Spleen (tissue), 11 donors: ENCODE data around the gene ELAVL4. TPM values are rescaled to one million over a fixed set of nuclear protein-coding genes. Genes with fewer than 3 reads are reported as not detected.

Experiments
- DNase-seq: peaks from one replicate; pipeline ENCODE4 v3.0.0-alpha.2; 2020
- H3K27ac ChIP-seq, 8 donors: fragments of 200-600 bp; sonication (generic) in 7 of 8; 1 replicate in 4 of 8; 2 replicates in 4 of 8; pipeline versions ENCODE4 v1.5.0 to v1.8.0; 2016 to 2021; ENCODE audit warnings: inconsistent platforms in 4 of 8, mild to moderate bottlenecking in 4 of 8, moderate library complexity in 1 of 8
- H3K27me3 ChIP-seq, 7 donors: fragments of 200-600 bp; sonication (generic) in 6 of 7; replicated peaks in 1 of 7; 1 replicate in 4 of 7; 2 replicates in 3 of 7; pipeline versions ENCODE4 v1.5.0 to v1.8.0; 2016 to 2021; ENCODE audit warnings: inconsistent platforms in 3 of 7, mild to moderate bottlenecking in 1 of 7
- H3K36me3 ChIP-seq, 6 donors: fragments of 200-600 bp; sonication (generic) in 5 of 6; 1 replicate in 4 of 6; 2 replicates in 2 of 6; pipeline versions ENCODE4 v1.5.0 to v1.8.0; 2016 to 2021; ENCODE audit warnings: inconsistent platforms in 2 of 6
- H3K4me1 ChIP-seq, 6 donors: fragments of 200-600 bp; sonication (generic) in 5 of 6; 1 replicate in 3 of 6; 2 replicates in 3 of 6; pipeline versions ENCODE4 v1.5.0 to v1.8.0; 2016 to 2021; ENCODE audit warnings: inconsistent platforms in 3 of 6
- H3K4me3 ChIP-seq, 8 donors: fragments of 200-600 bp; sonication (generic) in 7 of 8; 1 replicate in 4 of 8; 2 replicates in 4 of 8; pipeline versions ENCODE4 v1.5.0 to v1.8.0; 2016 to 2021; ENCODE audit warnings: inconsistent platforms in 4 of 8, mild to moderate bottlenecking in 4 of 8, moderate library complexity in 2 of 8
- H3K9me3 ChIP-seq, 8 donors: fragments of 200-600 bp; sonication (generic) in 7 of 8; 1 replicate in 4 of 8; 2 replicates in 4 of 8; pipeline versions ENCODE4 v1.5.0 to v1.8.0; 2016 to 2021; ENCODE audit warnings: inconsistent platforms in 4 of 8
- POLR2A ChIP-seq, 3 donors: fragments of 450-650 bp; IDR thresholded peaks; one replicate each; pipeline ENCODE4 v1.5.1; 2017; ENCODE audit warnings: antibody characterized with exemption in 3 of 3, mild to moderate bottlenecking in 1 of 3
- POLR2AphosphoS5 ChIP-seq, 3 donors: sonication (generic); formaldehyde crosslinking; IDR thresholded peaks; one replicate each; pipeline ENCODE4 v1.5.1; 2017; ENCODE audit warnings: antibody characterized with exemption in 3 of 3
- WGBS, 5 donors: extraction: QIAGEN DNeasy Blood & Tissue Kit in 3 of 5; methylation state at CpG; one replicate each; pipeline versions ENCODE4 v1.1.5 to v1.1.7; 2013 to 2018; 5-methylcytosine and 5-hydroxymethylcytosine counted together
- intact Hi-C: fragments of 100-400 bp; cut with DNase I; formaldehyde crosslinking; loops from one replicate; pipeline ENCODE4 v1.15.0; 2023; ENCODE audit warnings: low total_unique reads
- polyA plus RNA-seq, 3 donors: library from polyadenylated mRNA; stranded (reverse); fragments of 200-250 nt; gene quantifications; one replicate each; pipeline ENCODE4 v1.2.1, GENCODE V29; 2013
- total RNA-seq, 7 donors: library from RNA; depleted of rRNA in 3 of 7; stranded (reverse); fragments of >200 nt in 3 of 7; fragmentation: NEBNext Ultra II Directional in 4 of 7; extraction: Animal tissue kit (Norgen Biotek cat#: 25700) in 4 of 7; gene quantifications; one replicate each; pipeline versions ENCODE4 v1.1.0 to v1.2.1, GENCODE V29; 2016 to 2021
- TF ChIP-seq, protein P1 (sequence below), 11 experiments: fragments of 200-600 bp in 7 of 11; fragments of 450-650 bp in 4 of 11; sonication (generic) in 4 of 11; IDR thresholded peaks in 8 of 11; conservative IDR thresholded peaks in 3 of 11; 1 replicate in 7 of 11; 2 replicates in 4 of 11; pipeline versions ENCODE4 v1.4.0 to v1.8.0; 2016 to 2021; ENCODE audit warnings: antibody characterized with exemption in 11 of 11, inconsistent platforms in 4 of 11, mild to moderate bottlenecking in 1 of 11
- donor health status: healthy with polysubstance abuse.
- donor health status: DM: no; HTN: no; CAD: no; lungs with moderate emphysema.
- donor health status: DM: no; HTN: no; CAD: no.
- donor health status: Bipolar disorder and iron deficiency.
- donor health status: healthy.
- donor health status: DM: no; HTN: no; CAD: no.
- donor health status: DM: yes; HTN: yes; CAD: no.

Gene ELAVL4
- total and polyA plus RNA-seq, 10 donors = 0.07 to 1.0 (median 0.47) TPM; not detected in 6

- intact Hi-C loops = no loop called here
- Histone ChIP-seq H3K4me1 (no peaks in the 10 kb centered on the region), H3K27me3 (peaks cover 0 to 26% (median 0%) of the 10 kb centered on the region in 7 donors), H3K27ac (no peak overlapping the region), H3K36me3 (no peaks in the 10 kb centered on the region), H3K9me3 (no peaks in the 10 kb centered on the region), H3K4me3 (no peak overlapping the region)
- TF ChIP-seq POLR2AphosphoS5 (IDR thresholded peaks at IDR 0.05) = no peak
- WGBS, 5 donors = 76 to 90% (median 80%) methylated on average over 6 of the region's 6 CpGs
- DNase-seq = no peak
Observed at GRCh38 chr1:50177994-50178393, 69.3 kb downstream of the ELAVL4 start.

- TF ChIP-seq POLR2A (IDR thresholded peaks at IDR 0.05) = no peak
- no peak for TF ChIP-seq POLR2AphosphoS5 (IDR thresholded peaks at IDR 0.05)
- TF ChIP-seq, protein P1, sequence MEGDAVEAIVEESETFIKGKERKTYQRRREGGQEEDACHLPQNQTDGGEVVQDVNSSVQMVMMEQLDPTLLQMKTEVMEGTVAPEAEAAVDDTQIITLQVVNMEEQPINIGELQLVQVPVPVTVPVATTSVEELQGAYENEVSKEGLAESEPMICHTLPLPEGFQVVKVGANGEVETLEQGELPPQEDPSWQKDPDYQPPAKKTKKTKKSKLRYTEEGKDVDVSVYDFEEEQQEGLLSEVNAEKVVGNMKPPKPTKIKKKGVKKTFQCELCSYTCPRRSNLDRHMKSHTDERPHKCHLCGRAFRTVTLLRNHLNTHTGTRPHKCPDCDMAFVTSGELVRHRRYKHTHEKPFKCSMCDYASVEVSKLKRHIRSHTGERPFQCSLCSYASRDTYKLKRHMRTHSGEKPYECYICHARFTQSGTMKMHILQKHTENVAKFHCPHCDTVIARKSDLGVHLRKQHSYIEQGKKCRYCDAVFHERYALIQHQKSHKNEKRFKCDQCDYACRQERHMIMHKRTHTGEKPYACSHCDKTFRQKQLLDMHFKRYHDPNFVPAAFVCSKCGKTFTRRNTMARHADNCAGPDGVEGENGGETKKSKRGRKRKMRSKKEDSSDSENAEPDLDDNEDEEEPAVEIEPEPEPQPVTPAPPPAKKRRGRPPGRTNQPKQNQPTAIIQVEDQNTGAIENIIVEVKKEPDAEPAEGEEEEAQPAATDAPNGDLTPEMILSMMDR (IDR thresholded peaks at IDR 0.05 in 8 of 11, conservative IDR thresholded peaks at IDR 0.05 in 3 of 11) = no peak
- H3K27me3 ChIP-seq = peaks cover 0 to 38% (median 0%) of the 10 kb centered on the region in 7 donors
- H3K27ac ChIP-seq = no peak overlapping the region
- intact Hi-C loops = no loop called here
- no peaks in the 10 kb centered on the region for H3K9me3 ChIP-seq
- H3K36me3 ChIP-seq = no peaks in the 10 kb centered on the region
- H3K4me3 ChIP-seq = no peak overlapping the region
- DNase-seq = no peak
- peaks cover 0 to 4% (median 0%) of the 10 kb centered on the region in 6 donors for H3K4me1 ChIP-seq
- WGBS, 5 donors = 55 to 73% (median 57%) methylated on average over 2 of the region's 2 CpGs
Observed at GRCh38 chr1:50179639-50180038, 70.9 kb downstream of the ELAVL4 start.

DNA sequence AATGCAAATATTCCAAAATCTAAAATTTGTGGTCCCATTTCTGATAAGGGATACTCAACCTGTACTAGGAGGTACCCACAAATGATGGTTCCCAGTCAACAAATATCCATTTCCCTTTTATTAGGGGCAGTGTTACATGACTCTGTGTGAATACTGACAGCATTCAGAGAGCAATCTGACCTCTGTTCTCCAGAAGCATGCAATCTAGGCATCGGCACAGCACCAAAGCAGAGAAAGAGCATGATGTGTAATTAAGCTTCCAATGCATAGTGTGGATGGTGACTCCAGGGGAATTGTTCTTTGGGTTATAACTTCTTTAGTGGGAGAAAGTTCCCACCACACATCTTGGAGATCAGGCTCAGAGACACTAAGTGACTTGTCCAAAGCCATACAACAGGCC lies 71.6 kb downstream of the ELAVL4 start:
- WGBS, 5 donors = 91 to 97% (median 94%) methylated on average over 1 of the region's 1 CpG
- DNase-seq = no peak
- Histone ChIP-seq H3K4me3 (no peak overlapping the region), H3K4me1 (peaks cover 0 to 4% (median 0%) of the 10 kb centered on the region in 6 donors), H3K36me3 (no peaks in the 10 kb centered on the region), H3K27ac (no peak overlapping the region), H3K27me3 (peaks cover 0 to 38% (median 0%) of the 10 kb centered on the region in 7 donors), H3K9me3 (no peaks in the 10 kb centered on the region)
- intact Hi-C loops = no loop called here
- TF ChIP-seq POLR2A (IDR thresholded peaks at IDR 0.05) = no peak
- TF ChIP-seq POLR2AphosphoS5 (IDR thresholded peaks at IDR 0.05) = no peak
- TF ChIP-seq, protein P1 (IDR thresholded peaks at IDR 0.05 in 8 of 11, conservative IDR thresholded peaks at IDR 0.05 in 3 of 11) = no peak

GRCh38 chr1:50181027-50181663 lies 72.4 kb downstream of the ELAVL4 start:
- TF ChIP-seq POLR2A (IDR thresholded peaks at IDR 0.05) (no peak), POLR2AphosphoS5 (IDR thresholded peaks at IDR 0.05) (no peak)
- TF ChIP-seq, protein P1 (IDR thresholded peaks at IDR 0.05 in 8 of 11, conservative IDR thresholded peaks at IDR 0.05 in 3 of 11) = no peak
- Histone ChIP-seq H3K36me3 (no peaks in the 10 kb centered on the region), H3K4me3 (no peak overlapping the region), H3K4me1 (peaks cover 0 to 4% (median 0%) of the 10 kb centered on the region in 6 donors), H3K27me3 (peaks cover 0 to 34% (median 0%) of the 10 kb centered on the region in 7 donors), H3K9me3 (no peaks in the 10 kb centered on the region), H3K27ac (no peak overlapping the region)
- WGBS, 5 donors = 52 to 74% (median 58%) methylated on average over 3 of the region's 3 CpGs
- intact Hi-C loops = no loop called here
- no peak for DNase-seq
